CD14-positive monocyte (primary cell): ENCODE results near the gene PLA2G6. TPM values are rescaled to one million over a fixed set of nuclear protein-coding genes. Genes with fewer than 3 reads are reported as not detected.

Source experiments
- DNase-seq, 3 donors: peaks; one replicate each; pipeline ENCODE4 v3.0.0-alpha.2; 2011 to 2022
- H2AFZ ChIP-seq: 2 replicates; pipeline ENCODE4 v1.6.0; 2012; ENCODE audit warnings: mild to moderate bottlenecking, low read depth, low read length, inconsistent platforms; ENCODE audit not compliant: insufficient read depth, poor library complexity, severe bottlenecking
- H3K27ac ChIP-seq, 2 donors: 1 replicate in 1 of 2; 2 replicates in 1 of 2; pipeline ENCODE4 v1.5.1; 2012 to 2013; ENCODE audit warnings: low read length in 2 of 2, control low read depth in 1 of 2, inconsistent platforms in 1 of 2, low read depth in 1 of 2, mild to moderate bottlenecking in 1 of 2
- H3K27me3 ChIP-seq, 2 donors: one replicate each; pipeline versions ENCODE4 v1.6.0 to v1.6.1; 2011 to 2013; ENCODE audit warnings: low read length in 2 of 2; ENCODE audit not compliant: control insufficient read depth in 2 of 2, insufficient read depth in 2 of 2
- H3K36me3 ChIP-seq, 2 donors: replicated peaks in 1 of 2; 1 replicate in 1 of 2; 2 replicates in 1 of 2; pipeline versions ENCODE4 v1.5.1 to v1.6.1; 2012 to 2013; ENCODE audit warnings: low read length in 2 of 2, control low read depth in 1 of 2, inconsistent platforms in 1 of 2, mild to moderate bottlenecking in 1 of 2; ENCODE audit not compliant: insufficient read depth in 2 of 2, control insufficient read depth in 1 of 2
- H3K4me1 ChIP-seq, 2 donors: 1 replicate in 1 of 2; 2 replicates in 1 of 2; pipeline versions ENCODE4 v1.5.1 to v1.6.1; 2012 to 2013; ENCODE audit warnings: low read length in 2 of 2, control low read depth in 1 of 2, inconsistent platforms in 1 of 2, mild to moderate bottlenecking in 1 of 2, moderate library complexity in 1 of 2; ENCODE audit not compliant: insufficient read depth in 2 of 2, control insufficient read depth in 1 of 2
- H3K4me2 ChIP-seq: replicated peaks from 2 replicates; pipeline ENCODE3; 2012; ENCODE audit warnings: low read length, moderate library complexity, mild to moderate bottlenecking; ENCODE audit not compliant: poor library complexity, severe bottlenecking; ENCODE audit errors: extremely low read depth
- H3K4me3 ChIP-seq, 3 experiments: fragments of 200-600 bp in 1 of 3; sonication (generic) in 1 of 3; replicated peaks in 1 of 3; 1 replicate in 2 of 3; 2 replicates in 1 of 3; pipeline ENCODE4 v1.5.1; 2011 to 2013; ENCODE audit warnings: low read length in 3 of 3, mild to moderate bottlenecking in 3 of 3, control low read depth in 2 of 3, low read depth in 2 of 3, inconsistent platforms in 1 of 3, moderate library complexity in 1 of 3
- H3K79me2 ChIP-seq: 2 replicates; pipeline ENCODE4 v1.6.0; 2012; ENCODE audit warnings: mild to moderate bottlenecking, control low read depth, inconsistent platforms, low read length, moderate library complexity; ENCODE audit not compliant: insufficient read depth
- H3K9ac ChIP-seq: 2 replicates; pipeline ENCODE4 v1.6.0; 2017; ENCODE audit warnings: low read length, mild to moderate bottlenecking; ENCODE audit not compliant: insufficient read depth, poor library complexity, severe bottlenecking
- H3K9me3 ChIP-seq, 2 donors: replicated peaks in 1 of 2; 1 replicate in 1 of 2; 2 replicates in 1 of 2; pipeline versions ENCODE4 v1.5.1 to v1.6.1; 2012 to 2013; ENCODE audit warnings: low read length in 2 of 2, control low read depth in 1 of 2; ENCODE audit not compliant: control insufficient read depth in 1 of 2, insufficient read depth in 1 of 2
- H4K20me1 ChIP-seq: 2 replicates; pipeline ENCODE4 v1.6.0; 2012; ENCODE audit warnings: mild to moderate bottlenecking, low read length, control low read depth, moderate library complexity; ENCODE audit not compliant: insufficient read depth
- H3K27ac Mint-ChIP-seq, 7 donors: one replicate each; pipeline ENCODE4 v1.8.0; 2020; ENCODE audit warnings: mild to moderate bottlenecking in 7 of 7, mixed read lengths in 7 of 7, moderate library complexity in 6 of 7, inconsistent platforms in 2 of 7
- H3K27me3 Mint-ChIP-seq, 3 donors: one replicate each; pipeline ENCODE4 v1.8.0; 2021 to 2022; ENCODE audit warnings: low read depth in 3 of 3, mild to moderate bottlenecking in 3 of 3, mixed read lengths in 3 of 3, moderate library complexity in 3 of 3, inconsistent platforms in 1 of 3
- H3K36me3 Mint-ChIP-seq, 2 donors: one replicate each; pipeline ENCODE4 v1.8.0; 2020; ENCODE audit warnings: mixed read lengths in 2 of 2, inconsistent platforms in 1 of 2, mild to moderate bottlenecking in 1 of 2
- H3K4me1 Mint-ChIP-seq: one replicate; pipeline ENCODE4 v1.8.0; 2020; ENCODE audit warnings: mild to moderate bottlenecking, mixed read lengths
- H3K4me3 Mint-ChIP-seq, 2 donors: one replicate each; pipeline ENCODE4 v1.8.0; 2020; ENCODE audit warnings: mild to moderate bottlenecking in 2 of 2, mixed read lengths in 2 of 2, moderate library complexity in 1 of 2
- H3K9me3 Mint-ChIP-seq, 7 donors: one replicate each; pipeline ENCODE4 v1.8.0; 2020 to 2022; ENCODE audit warnings: mixed read lengths in 7 of 7, mild to moderate bottlenecking in 6 of 7, moderate library complexity in 6 of 7, inconsistent platforms in 2 of 7
- CTCF ChIP-seq: fragments of 200-600 bp; IDR thresholded peaks from one replicate; pipeline ENCODE4 v1.8.0; 2022; ENCODE audit warnings: antibody characterized with exemption, mild to moderate bottlenecking
- WGBS: methylation state at CpG from one replicate; pipeline ENCODE4 v1.1.5; 2013; ENCODE audit warnings: missing lambda C conversion rate; ENCODE audit not compliant: insufficient coverage; 5-methylcytosine and 5-hydroxymethylcytosine counted together
- intact Hi-C, 2 donors: fragments of 100-400 bp; cut with micrococcal nuclease; formaldehyde crosslinking; loops; one replicate each; pipeline versions ENCODE4 v1.15.0 to v1.15.1; 2023
- polyA plus RNA-seq, 3 donors: library from polyadenylated mRNA; depleted of rRNA in 1 of 3; unstranded in 2 of 3; stranded (reverse) in 1 of 3; fragments of 300-500 nt in 2 of 3; fragments of >200 nt in 1 of 3; fragmentation: Illumina TruSeq in 2 of 3; gene quantifications; 1 replicate in 2 of 3; 2 replicates in 1 of 3; pipeline ENCODE4 v1.2.3, GENCODE V29; 2012 to 2021

The PLA2G6 gene
- polyA plus RNA-seq, 3 donors = 0.43 to 8.3 (median 0.62) TPM

DNA sequence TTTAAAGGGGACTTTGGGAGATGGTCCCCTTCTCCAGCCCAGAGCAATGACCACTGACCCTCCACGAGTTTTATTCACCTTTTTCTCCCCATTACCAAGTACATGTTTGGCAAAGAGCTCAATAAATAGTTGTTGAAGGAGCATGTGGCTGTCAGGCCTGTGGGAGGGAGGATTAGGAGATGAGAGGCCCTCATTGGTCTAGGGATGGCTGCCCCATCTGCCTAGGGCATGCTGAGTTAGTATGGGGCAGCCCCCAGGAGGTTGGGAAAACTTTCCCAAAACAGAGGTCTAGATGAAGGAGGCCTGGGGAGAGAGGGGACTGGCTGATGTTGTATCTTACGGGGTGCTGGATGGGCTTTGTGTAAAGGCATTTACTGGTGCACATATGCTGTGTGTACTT, 30.8 kb upstream of the PLA2G6 start:
- Mint-ChIP-seq H3K4me1 (peaks cover 37% of the 10 kb centered on the region), H3K27me3 (peaks cover 3 to 15% (median 13%) of the 10 kb centered on the region in 3 donors), H3K4me3 (no peak overlapping the region), H3K36me3 (peaks cover 6 to 7% of the 10 kb centered on the region in 2 donors), H3K9me3 (peaks cover 0 to 5% (median 3%) of the 10 kb centered on the region in 7 donors), H3K27ac (peak overlapping the region in 2 of 7 donors; percentile 40 to 73)
- no peak for TF ChIP-seq CTCF
- H3K4me1 ChIP-seq = peaks cover 21 to 38% of the 10 kb centered on the region in 2 donors
- H2AFZ ChIP-seq = no peak overlapping the region
- no CpG with 5 or more reads among the region's 2 CpGs for WGBS
- H3K4me3 ChIP-seq = no peak overlapping the region
- H3K36me3 ChIP-seq = no peaks in the 10 kb centered on the region
- peaks cover 0 to 3% of the 10 kb centered on the region in 2 donors for H3K27me3 ChIP-seq
- H3K4me2 ChIP-seq = no peak overlapping the region
- H3K9me3 ChIP-seq = no peaks in the 10 kb centered on the region
- H3K79me2 ChIP-seq = no peaks in the 10 kb centered on the region
- H4K20me1 ChIP-seq = peaks cover 36% of the 10 kb centered on the region
- no peak for DNase-seq
- no peak overlapping the region for H3K27ac ChIP-seq
- H3K9ac ChIP-seq = no peak overlapping the region
- intact Hi-C loops = no loop called here

- Histone ChIP-seq H3K36me3 (no peaks in the 10 kb centered on the region), H3K4me3 (no peak overlapping the region), H3K4me2 (no peak overlapping the region), H3K9ac (no peak overlapping the region), H3K27me3 (peaks cover 0 to 3% of the 10 kb centered on the region in 2 donors), H2AFZ (no peak overlapping the region), H3K27ac (no peak overlapping the region), H3K79me2 (no peaks in the 10 kb centered on the region), H4K20me1 (peaks cover 39% of the 10 kb centered on the region), H3K4me1 (peaks cover 21 to 38% of the 10 kb centered on the region in 2 donors), H3K9me3 (no peaks in the 10 kb centered on the region)
- peaks cover 36% of the 10 kb centered on the region for H3K4me1 Mint-ChIP-seq
- peaks cover 3 to 14% (median 10%) of the 10 kb centered on the region in 3 donors for H3K27me3 Mint-ChIP-seq
- no peak for DNase-seq
- no peak overlapping the region for H3K27ac Mint-ChIP-seq
- no peak overlapping the region for H3K4me3 Mint-ChIP-seq
- WGBS = 96% methylated on average over 2 of the region's 7 CpGs
- intact Hi-C loops = no loop called here
- peaks cover 0 to 5% (median 3%) of the 10 kb centered on the region in 7 donors for H3K9me3 Mint-ChIP-seq
- TF ChIP-seq CTCF = no peak
- H3K36me3 Mint-ChIP-seq = peaks cover 6 to 7% of the 10 kb centered on the region in 2 donors
These were observed 29.9 kb upstream of the PLA2G6 start for GRCh38 chr22:38211556-38211955.
